Naive thymus-derived CD4-positive, alpha-beta T cell (primary cell): ENCODE data around the gene ZNF841. TPM values are rescaled to one million over a fixed set of nuclear protein-coding genes. Genes with fewer than 3 reads are reported as not detected.
A peak's percentile ranks its signal among the peaks of the same experiment; 100 is the strongest.

Experiments
- ATAC-seq: fragments of 150-1000 bp; cut with Tn5 transposase; 2 replicates; pipeline ENCODE4 v1.10.0; 2021; ENCODE audit warnings: mild to moderate bottlenecking, moderate library complexity
- CTCF ChIA-PET: fragments of 350-600 bp; sonication (Branson Sonifier 250); formaldehyde crosslinking; loops from one replicate; lab custom pipeline; 2021; ENCODE audit warnings: antibody characterized with exemption; lab: Charles Lee
- POLR2A ChIA-PET: fragments of 350-600 bp; sonication (Branson Sonifier 250); formaldehyde crosslinking; loops from one replicate; lab custom pipeline; 2021; ENCODE audit warnings: antibody characterized with exemption, inconsistent platforms; lab: Charles Lee
- DNase-seq, 9 donors: peaks; one replicate each; pipeline versions ENCODE4 v3.0.0 to v3.0.0-alpha.2; 2020 to 2022; ENCODE audit warnings: mixed read lengths in 1 of 9
- H3K27ac ChIP-seq: one replicate; pipeline ENCODE4 v1.7.0; 2013; ENCODE audit warnings: mild to moderate bottlenecking, low read depth, low read length, moderate library complexity
- H3K27me3 ChIP-seq, 2 donors: one replicate each; pipeline ENCODE4 v1.7.0; 2013; ENCODE audit warnings: low read length in 2 of 2, mild to moderate bottlenecking in 2 of 2, moderate library complexity in 2 of 2; ENCODE audit not compliant: control insufficient read depth in 2 of 2, insufficient read depth in 2 of 2
- H3K36me3 ChIP-seq, 3 experiments: 1 replicate in 2 of 3; 2 replicates in 1 of 3; pipeline ENCODE4 v1.7.0; 2013; ENCODE audit warnings: low read length in 3 of 3, mild to moderate bottlenecking in 3 of 3, moderate library complexity in 1 of 3; ENCODE audit not compliant: insufficient read depth in 3 of 3, control insufficient read depth in 2 of 3
- H3K4me1 ChIP-seq, 2 donors: one replicate each; pipeline ENCODE4 v1.7.0; 2013; ENCODE audit warnings: low read length in 2 of 2, mild to moderate bottlenecking in 2 of 2, moderate library complexity in 1 of 2; ENCODE audit not compliant: control insufficient read depth in 2 of 2, insufficient read depth in 2 of 2
- H3K4me3 ChIP-seq: 2 replicates; pipeline ENCODE4 v1.7.0; 2013; ENCODE audit warnings: mild to moderate bottlenecking, low read length
- H3K9me3 ChIP-seq, 3 experiments: 1 replicate in 2 of 3; 2 replicates in 1 of 3; pipeline ENCODE4 v1.7.0; 2013; ENCODE audit warnings: low read length in 3 of 3; ENCODE audit not compliant: control insufficient read depth in 2 of 3
- H3K27ac Mint-ChIP-seq, 9 donors: one replicate each; pipeline ENCODE4 v1.8.0; 2020 to 2022; ENCODE audit warnings: mixed read lengths in 9 of 9, mild to moderate bottlenecking in 8 of 9, moderate library complexity in 5 of 9, inconsistent platforms in 2 of 9
- H3K27me3 Mint-ChIP-seq, 5 donors: one replicate each; pipeline ENCODE4 v1.8.0; 2021 to 2022; ENCODE audit warnings: mixed read lengths in 5 of 5, mild to moderate bottlenecking in 1 of 5
- H3K36me3 Mint-ChIP-seq, 5 donors: one replicate each; pipeline ENCODE4 v1.8.0; 2020 to 2022; ENCODE audit warnings: mixed read lengths in 5 of 5, mild to moderate bottlenecking in 3 of 5, inconsistent platforms in 1 of 5
- H3K4me1 Mint-ChIP-seq, 7 donors: one replicate each; pipeline ENCODE4 v1.8.0; 2020 to 2022; ENCODE audit warnings: mixed read lengths in 7 of 7, mild to moderate bottlenecking in 3 of 7, inconsistent platforms in 1 of 7
- H3K4me3 Mint-ChIP-seq, 10 donors: one replicate each; pipeline ENCODE4 v1.8.0; 2020 to 2022; ENCODE audit warnings: mild to moderate bottlenecking in 10 of 10, mixed read lengths in 10 of 10, moderate library complexity in 6 of 10, inconsistent platforms in 2 of 10
- H3K9me3 Mint-ChIP-seq, 11 donors: one replicate each; pipeline ENCODE4 v1.8.0; 2020 to 2022; ENCODE audit warnings: mixed read lengths in 11 of 11, mild to moderate bottlenecking in 4 of 11, inconsistent platforms in 1 of 11, moderate library complexity in 1 of 11
- intact Hi-C, 2 donors: fragments of 100-400 bp; cut with micrococcal nuclease; formaldehyde crosslinking; loops; one replicate each; pipeline ENCODE4 v1.15.1; 2023
- polyA plus RNA-seq, 2 donors: library from polyadenylated mRNA; unstranded; fragments of 300-500 nt; fragmentation: Illumina TruSeq; gene quantifications; one replicate each; pipeline ENCODE4 v1.2.3, GENCODE V29; 2021
- total RNA-seq, 6 experiments: library from RNA in 5 of 6; stranded (reverse) in 5 of 6; gene quantifications; 1 replicate in 5 of 6; 2 replicates in 1 of 6; pipeline ENCODE4 v1.2.3 and lab custom pipeline; 2021 to 2026

The ZNF841 gene
- total and polyA plus RNA-seq, 7 experiments from 2014 or later, result 3.1 to 43.5 (median 27.3) TPM

GRCh38 chr19:52139252-52140031 lies 43.9 kb upstream of the ZNF841 start, which contains the start of gene ZNF616:
ZNF616 (minus strand) TSS chr19:52139938; CDS start chr19:52130512, 9,426 bp downstream.
- peak within 1 kb of the TSS; percentile 99 for H3K4me3 ChIP-seq
- intact Hi-C loops, result loop anchor here (1.0 to 5.0 kb wide), 16 partner anchors 32 to 1256 kb away; partner anchors contain the start of genes ZNF480 (in 2 of the 2), ZNF766 (in 2 of the 2), ZNF836 (in 2 of the 2) and ZNF841 (in 2 of the 2)
- H3K4me3 Mint-ChIP-seq, result peak within 1 kb of the TSS; percentile 92 to 99 (median 96)

GRCh38 chr19:52138983-52139251 lies 43.4 kb upstream of the ZNF841 start:
- DNase-seq (peak in 3 of 9 donors; percentile 1 to 4 (median 2)), ATAC-seq (no peak)
- H3K4me3 ChIP-seq, result peak overlapping the region; percentile 99
- peak overlapping the region; percentile 89 for H3K27ac ChIP-seq
- intact Hi-C loops, result loop anchor here (1.0 to 2.0 kb wide), 10 partner anchors 32 to 964 kb away; partner anchors contain the start of genes ZNF766 (in 2 of the 2), ZNF160 (in 1 of the 2), ZNF350 (in 1 of the 2) and ZNF480 (in 1 of the 2)
- peaks cover 0 to 19% (median 0%) of the 10 kb centered on the region in 3 experiments for H3K36me3 ChIP-seq
- H3K9me3 ChIP-seq, result peaks cover 0 to 13% (median under 1%) of the 10 kb centered on the region in 3 experiments
- ChIA-PET POLR2A (interaction anchor here (1.5 to 3.5 kb wide), 3 partner anchors 33 to 98 kb away, joined by 7 to 22 read pairs (median 15); partner anchors contain the start of genes PPP2R1A and ZNF836), CTCF (interaction anchor here (1.2 to 2.7 kb wide), 4 partner anchors 37 to 109 kb away, joined by 3 to 31 read pairs (median 6); no protein-coding TSS in a partner anchor)
- H3K4me1 ChIP-seq, result peaks cover 15 to 18% of the 10 kb centered on the region in 2 donors
- no peaks in the 10 kb centered on the region for H3K27me3 ChIP-seq
- Mint-ChIP-seq H3K4me3 (peak overlapping the region; percentile 92 to 99 (median 96)), H3K36me3 (peaks cover 8 to 55% (median 46%) of the 10 kb centered on the region in 5 donors), H3K27ac (peak overlapping the region; percentile 88 to 98 (median 96)), H3K4me1 (peaks cover 20 to 44% (median 33%) of the 10 kb centered on the region in 7 donors), H3K27me3 (no peaks in the 10 kb centered on the region), H3K9me3 (peaks cover 0 to 79% (median 15%) of the 10 kb centered on the region in 11 donors)

More at GRCh38 chr19:52139252-52140031, 43.9 kb upstream of the ZNF841 start, which contains the start of gene ZNF616:
- Histone ChIP-seq H3K9me3 (peaks cover 0 to 12% (median 0%) of the 10 kb centered on the region in 3 experiments), H3K27me3 (no peaks in the 10 kb centered on the region), H3K4me1 (peaks cover 15 to 18% of the 10 kb centered on the region in 2 donors), H3K36me3 (peaks cover 0 to 15% (median 0%) of the 10 kb centered on the region in 3 experiments), H3K27ac (peak within 1 kb of the TSS; percentile 89)
- H3K9me3 Mint-ChIP-seq, result peaks cover 0 to 77% (median 11%) of the 10 kb centered on the region in 11 donors
- H3K27ac Mint-ChIP-seq, result peak within 1 kb of the TSS; percentile 88 to 98 (median 96)
- DNase-seq (peak; percentile 58 to 97 (median 95)), ATAC-seq (peak; percentile 74)
- H3K4me1 Mint-ChIP-seq, result peaks cover 20 to 44% (median 33%) of the 10 kb centered on the region in 7 donors
- ChIA-PET POLR2A (interaction anchor here (0.9 to 3.5 kb wide), 4 partner anchors 32 to 98 kb away, joined by 4 to 22 read pairs (median 11); partner anchors contain the start of genes PPP2R1A and ZNF836), CTCF (interaction anchor here (1.0 to 2.7 kb wide), 6 partner anchors 31 to 109 kb away, joined by 3 to 31 read pairs (median 4); partner anchors contain the start of gene ZNF836)
- peaks cover 8 to 51% (median 41%) of the 10 kb centered on the region in 5 donors for H3K36me3 Mint-ChIP-seq
- H3K27me3 Mint-ChIP-seq, result no peaks in the 10 kb centered on the region

GRCh38 chr19:52138278-52138982 lies 42.9 kb upstream of the ZNF841 start:
- peak overlapping the region; percentile 89 for H3K27ac ChIP-seq
- peaks cover 15 to 18% of the 10 kb centered on the region in 2 donors for H3K4me1 ChIP-seq
- Mint-ChIP-seq H3K27ac (peak overlapping the region; percentile 88 to 98 (median 96)), H3K4me1 (peaks cover 20 to 44% (median 33%) of the 10 kb centered on the region in 7 donors), H3K36me3 (peaks cover 8 to 59% (median 49%) of the 10 kb centered on the region in 5 donors), H3K27me3 (no peaks in the 10 kb centered on the region), H3K9me3 (peaks cover 0 to 83% (median 18%) of the 10 kb centered on the region in 11 donors), H3K4me3 (peak overlapping the region; percentile 92 to 99 (median 96))
- ChIA-PET CTCF (interaction anchor here (0.5 to 2.7 kb wide), 4 partner anchors 37 to 110 kb away, joined by 3 to 31 read pairs (median 4); no protein-coding TSS in a partner anchor), POLR2A (interaction anchor here (1.5 to 3.5 kb wide), 3 partner anchors 33 to 99 kb away, joined by 7 to 22 read pairs (median 15); partner anchors contain the start of genes PPP2R1A and ZNF836)
- H3K36me3 ChIP-seq, result peaks cover 0 to 19% (median 0%) of the 10 kb centered on the region in 3 experiments
- no peaks in the 10 kb centered on the region for H3K27me3 ChIP-seq
- ATAC-seq (no peak), DNase-seq (peak in 3 of 9 donors; percentile 2 to 24 (median 2))
- peaks cover 0 to 18% (median 4%) of the 10 kb centered on the region in 3 experiments for H3K9me3 ChIP-seq
- intact Hi-C loops, result loop anchor here in 1 of 2 donors (2.0 kb wide), 1 partner anchor 964 kb away; the partner anchor contains the start of gene ZNF160
- H3K4me3 ChIP-seq, result peak overlapping the region; percentile 99

GRCh38 chr19:52120286-52120685 lies 24.7 kb upstream of the ZNF841 start:
- peaks cover 57 to 97% (median 92%) of the 10 kb centered on the region in 5 donors for H3K36me3 Mint-ChIP-seq
- peaks cover 31 to 89% (median 63%) of the 10 kb centered on the region in 3 experiments for H3K9me3 ChIP-seq
- H3K36me3 ChIP-seq, result peaks cover 10 to 96% (median 48%) of the 10 kb centered on the region in 3 experiments
- no peak overlapping the region for H3K27ac ChIP-seq
- H3K27me3 Mint-ChIP-seq, result no peaks in the 10 kb centered on the region
- intact Hi-C loops, result no loop called here
- peaks cover 20 to 100% (median 81%) of the 10 kb centered on the region in 11 donors for H3K9me3 Mint-ChIP-seq
- no peak overlapping the region for H3K4me3 ChIP-seq
- ChIA-PET CTCF (no interaction called here), POLR2A (no interaction called here)
- H3K4me3 Mint-ChIP-seq, result peak overlapping the region in 1 of 10 donors; percentile 34
- ATAC-seq, result no peak
- H3K27ac Mint-ChIP-seq, result no peak overlapping the region
- no peaks in the 10 kb centered on the region for H3K4me1 Mint-ChIP-seq
- H3K4me1 ChIP-seq, result no peaks in the 10 kb centered on the region
- DNase-seq, result no peak
- no peaks in the 10 kb centered on the region for H3K27me3 ChIP-seq

- no peaks in the 10 kb centered on the region for H3K27me3 Mint-ChIP-seq
- Histone ChIP-seq H3K4me3 (peak overlapping the region; percentile 5), H3K27ac (no peak overlapping the region), H3K4me1 (no peaks in the 10 kb centered on the region), H3K9me3 (peaks cover 48 to 96% (median 88%) of the 10 kb centered on the region in 3 experiments), H3K27me3 (no peaks in the 10 kb centered on the region), H3K36me3 (peaks cover 10 to 60% (median 29%) of the 10 kb centered on the region in 3 experiments)
- intact Hi-C loops, result no loop called here
- peaks cover 28 to 100% (median 80%) of the 10 kb centered on the region in 11 donors for H3K9me3 Mint-ChIP-seq
- H3K27ac Mint-ChIP-seq, result no peak overlapping the region
- DNase-seq (no peak), ATAC-seq (no peak)
- H3K4me1 Mint-ChIP-seq, result no peaks in the 10 kb centered on the region
- H3K4me3 Mint-ChIP-seq, result no peak overlapping the region
- CTCF ChIA-PET, result no interaction called here
- H3K36me3 Mint-ChIP-seq, result peaks cover 54 to 79% (median 67%) of the 10 kb centered on the region in 5 donors
- POLR2A ChIA-PET, result no interaction called here
Observed at GRCh38 chr19:52115526-52116053, 20.0 kb upstream of the ZNF841 start.
